ENCODE measurements around the gene SMIM41. TPM values are rescaled to one million over a fixed set of nuclear protein-coding genes. Genes with fewer than 3 reads are reported as not detected.

SMIM41 gene
- polyA plus RNA-seq, 2 of the 4 experiments (the other 2 are of a cell fraction) = not detected

DNA sequence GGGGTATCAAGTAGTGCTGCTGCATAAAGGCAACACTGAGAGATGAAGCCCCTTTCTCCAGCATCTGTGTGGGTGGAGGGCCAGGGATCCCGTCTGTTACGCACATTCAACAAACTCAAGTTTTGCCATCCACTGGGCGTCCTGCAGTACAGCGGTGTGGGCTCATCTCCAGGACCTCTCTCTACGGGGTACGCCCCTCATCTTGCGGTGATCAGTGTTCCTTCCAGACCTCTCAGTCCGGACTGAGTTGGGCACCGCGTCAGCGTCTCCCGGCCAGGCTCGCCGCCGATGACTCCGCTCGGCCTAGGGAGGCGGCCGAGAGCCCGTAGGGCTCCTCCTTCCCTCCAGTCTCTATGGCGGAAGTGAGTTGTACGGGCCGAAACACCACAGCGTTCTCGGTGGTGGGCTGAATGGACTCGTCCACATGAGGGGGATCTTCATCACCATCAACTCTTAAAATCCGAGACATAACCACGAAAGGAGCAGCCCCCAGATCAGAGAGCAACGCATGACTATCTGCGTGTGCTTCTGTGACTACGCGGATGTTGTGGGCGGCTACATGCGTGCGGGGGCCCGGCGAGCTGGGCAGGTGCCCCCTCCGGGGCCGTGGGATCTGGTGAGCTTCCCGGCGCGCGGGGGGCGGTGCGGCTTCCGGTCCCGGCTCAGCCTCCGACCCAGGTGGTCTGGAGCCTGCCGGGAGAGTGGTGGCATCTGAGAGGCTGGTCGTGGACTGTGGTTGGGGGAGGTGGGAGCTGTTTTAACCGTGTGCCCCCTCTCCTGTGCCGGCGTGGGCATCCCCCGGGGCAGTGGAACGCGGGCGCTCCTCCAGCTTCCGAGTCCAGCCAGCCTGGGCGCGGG lies 9.9 kb upstream of the SMIM41 start, which contains the start of gene ATG101:
TSS of gene ATG101 (plus strand) at position 652 of the 858 bp plus-strand sequence. CDS start 3,673 bp downstream, outside the sequence.
- peaks cover 16% of the 10 kb centered on the region for H3K4me1 ChIP-seq
- 2% methylated on average over 30 of the region's 60 CpGs for WGBS (ENCODE audit: missing lambda C conversion rate)
- no peaks in the 10 kb centered on the region for H3K9me3 ChIP-seq
- FAIRE-seq (no peak), ATAC-seq (peak; percentile 93 to 95), DNase-seq (ENCODE audit: low read depth in 1 of 2, low spot score in 1 of 2) (peak; percentile 98)
- TF ChIP-seq, protein P1, sequence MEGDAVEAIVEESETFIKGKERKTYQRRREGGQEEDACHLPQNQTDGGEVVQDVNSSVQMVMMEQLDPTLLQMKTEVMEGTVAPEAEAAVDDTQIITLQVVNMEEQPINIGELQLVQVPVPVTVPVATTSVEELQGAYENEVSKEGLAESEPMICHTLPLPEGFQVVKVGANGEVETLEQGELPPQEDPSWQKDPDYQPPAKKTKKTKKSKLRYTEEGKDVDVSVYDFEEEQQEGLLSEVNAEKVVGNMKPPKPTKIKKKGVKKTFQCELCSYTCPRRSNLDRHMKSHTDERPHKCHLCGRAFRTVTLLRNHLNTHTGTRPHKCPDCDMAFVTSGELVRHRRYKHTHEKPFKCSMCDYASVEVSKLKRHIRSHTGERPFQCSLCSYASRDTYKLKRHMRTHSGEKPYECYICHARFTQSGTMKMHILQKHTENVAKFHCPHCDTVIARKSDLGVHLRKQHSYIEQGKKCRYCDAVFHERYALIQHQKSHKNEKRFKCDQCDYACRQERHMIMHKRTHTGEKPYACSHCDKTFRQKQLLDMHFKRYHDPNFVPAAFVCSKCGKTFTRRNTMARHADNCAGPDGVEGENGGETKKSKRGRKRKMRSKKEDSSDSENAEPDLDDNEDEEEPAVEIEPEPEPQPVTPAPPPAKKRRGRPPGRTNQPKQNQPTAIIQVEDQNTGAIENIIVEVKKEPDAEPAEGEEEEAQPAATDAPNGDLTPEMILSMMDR (IDR thresholded peaks at IDR 0.05) = peak; percentile 54
- TF ChIP-seq CHD2 (IDR thresholded peaks at IDR 0.05; ENCODE audit: low read length, partially characterized antibody) (no peak), MAZ (IDR thresholded peaks at IDR 0.05; ENCODE audit: borderline replicate concordance, low read depth, low read length) (no peak), PHF8 (IDR thresholded peaks at IDR 0.05; ENCODE audit: borderline replicate concordance, low read depth) (peak; percentile 91), GATA3 (IDR thresholded peaks at IDR 0.05; ENCODE audit: borderline replicate concordance) (peak; percentile 96), EHF (CRISPR knock-in tag; IDR thresholded peaks at IDR 0.05) (0 out of 2 replicates have a peak, but pooled peaks have one; percentile 23), RFX5 (IDR thresholded peaks at IDR 0.05) (peak; percentile 30; the same call in 1 of the 2 replicates), POLR2A (IDR thresholded peaks at IDR 0.05; ENCODE audit: low read length) (peak; percentile 92), SMC3 (IDR thresholded peaks at IDR 0.05) (peak; percentile 33; the same call in 2 of the 3 replicates), RAD21 (conservative IDR thresholded peaks at IDR 0.05 in 1 of 2, IDR thresholded peaks at IDR 0.05 in 1 of 2) (peak in 1 of 2 experiments; percentile 20; a peak in 3 of 5 replicates), BHLHE40 (IDR thresholded peaks at IDR 0.05; ENCODE audit: low read depth, low read length) (peak; percentile 91), JUN (IDR thresholded peaks at IDR 0.05) (peak; percentile 83 to 91), ESRRA (IDR thresholded peaks at IDR 0.05; ENCODE audit: borderline replicate concordance, low read length) (no peak), FOSL2 (IDR thresholded peaks at IDR 0.05) (no peak), FOSL2 (CRISPR knock-in tag; IDR thresholded peaks at IDR 0.05) (peak; percentile 70), MYC (IDR thresholded peaks at IDR 0.05; ENCODE audit: borderline replicate concordance, low read length) (peak; percentile 42; the same call in 1 of the 2 replicates)
- TF ChIP-seq, protein P2, sequence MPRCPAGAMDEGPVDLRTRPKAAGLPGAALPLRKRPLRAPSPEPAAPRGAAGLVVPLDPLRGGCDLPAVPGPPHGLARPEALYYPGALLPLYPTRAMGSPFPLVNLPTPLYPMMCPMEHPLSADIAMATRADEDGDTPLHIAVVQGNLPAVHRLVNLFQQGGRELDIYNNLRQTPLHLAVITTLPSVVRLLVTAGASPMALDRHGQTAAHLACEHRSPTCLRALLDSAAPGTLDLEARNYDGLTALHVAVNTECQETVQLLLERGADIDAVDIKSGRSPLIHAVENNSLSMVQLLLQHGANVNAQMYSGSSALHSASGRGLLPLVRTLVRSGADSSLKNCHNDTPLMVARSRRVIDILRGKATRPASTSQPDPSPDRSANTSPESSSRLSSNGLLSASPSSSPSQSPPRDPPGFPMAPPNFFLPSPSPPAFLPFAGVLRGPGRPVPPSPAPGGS (IDR thresholded peaks at IDR 0.05) = peak; percentile 62; the same call in 2 of the 3 replicates
- TF ChIP-seq, protein P3, sequence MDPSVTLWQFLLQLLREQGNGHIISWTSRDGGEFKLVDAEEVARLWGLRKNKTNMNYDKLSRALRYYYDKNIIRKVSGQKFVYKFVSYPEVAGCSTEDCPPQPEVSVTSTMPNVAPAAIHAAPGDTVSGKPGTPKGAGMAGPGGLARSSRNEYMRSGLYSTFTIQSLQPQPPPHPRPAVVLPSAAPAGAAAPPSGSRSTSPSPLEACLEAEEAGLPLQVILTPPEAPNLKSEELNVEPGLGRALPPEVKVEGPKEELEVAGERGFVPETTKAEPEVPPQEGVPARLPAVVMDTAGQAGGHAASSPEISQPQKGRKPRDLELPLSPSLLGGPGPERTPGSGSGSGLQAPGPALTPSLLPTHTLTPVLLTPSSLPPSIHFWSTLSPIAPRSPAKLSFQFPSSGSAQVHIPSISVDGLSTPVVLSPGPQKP (IDR thresholded peaks at IDR 0.05; ENCODE audit: low read depth, low read length) = peak; percentile 59; the same call in 1 of the 2 replicates
- TF ChIP-seq, protein P4, sequence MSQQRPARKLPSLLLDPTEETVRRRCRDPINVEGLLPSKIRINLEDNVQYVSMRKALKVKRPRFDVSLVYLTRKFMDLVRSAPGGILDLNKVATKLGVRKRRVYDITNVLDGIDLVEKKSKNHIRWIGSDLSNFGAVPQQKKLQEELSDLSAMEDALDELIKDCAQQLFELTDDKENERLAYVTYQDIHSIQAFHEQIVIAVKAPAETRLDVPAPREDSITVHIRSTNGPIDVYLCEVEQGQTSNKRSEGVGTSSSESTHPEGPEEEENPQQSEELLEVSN (IDR thresholded peaks at IDR 0.05; ENCODE audit: borderline replicate concordance, low read depth) = no peak
- TF ChIP-seq, protein P5, sequence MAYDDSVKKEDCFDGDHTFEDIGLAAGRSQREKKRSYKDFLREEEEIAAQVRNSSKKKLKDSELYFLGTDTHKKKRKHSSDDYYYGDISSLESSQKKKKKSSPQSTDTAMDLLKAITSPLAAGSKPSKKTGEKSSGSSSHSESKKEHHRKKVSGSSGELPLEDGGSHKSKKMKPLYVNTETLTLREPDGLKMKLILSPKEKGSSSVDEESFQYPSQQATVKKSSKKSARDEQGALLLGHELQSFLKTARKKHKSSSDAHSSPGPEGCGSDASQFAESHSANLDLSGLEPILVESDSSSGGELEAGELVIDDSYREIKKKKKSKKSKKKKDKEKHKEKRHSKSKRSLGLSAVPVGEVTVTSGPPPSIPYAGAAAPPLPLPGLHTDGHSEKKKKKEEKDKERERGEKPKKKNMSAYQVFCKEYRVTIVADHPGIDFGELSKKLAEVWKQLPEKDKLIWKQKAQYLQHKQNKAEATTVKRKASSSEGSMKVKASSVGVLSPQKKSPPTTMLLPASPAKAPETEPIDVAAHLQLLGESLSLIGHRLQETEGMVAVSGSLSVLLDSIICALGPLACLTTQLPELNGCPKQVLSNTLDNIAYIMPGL (CRISPR knock-in tag; IDR thresholded peaks at IDR 0.05; ENCODE audit: borderline replicate concordance) = peak; percentile 31; the same call in 1 of the 2 replicates
- TF ChIP-seq, protein P6, sequence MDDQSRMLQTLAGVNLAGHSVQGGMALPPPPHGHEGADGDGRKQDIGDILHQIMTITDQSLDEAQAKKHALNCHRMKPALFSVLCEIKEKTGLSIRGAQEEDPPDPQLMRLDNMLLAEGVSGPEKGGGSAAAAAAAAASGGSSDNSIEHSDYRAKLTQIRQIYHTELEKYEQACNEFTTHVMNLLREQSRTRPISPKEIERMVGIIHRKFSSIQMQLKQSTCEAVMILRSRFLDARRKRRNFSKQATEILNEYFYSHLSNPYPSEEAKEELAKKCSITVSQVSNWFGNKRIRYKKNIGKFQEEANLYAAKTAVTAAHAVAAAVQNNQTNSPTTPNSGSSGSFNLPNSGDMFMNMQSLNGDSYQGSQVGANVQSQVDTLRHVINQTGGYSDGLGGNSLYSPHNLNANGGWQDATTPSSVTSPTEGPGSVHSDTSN (IDR thresholded peaks at IDR 0.05) = peak; percentile 19; the same call in 1 of the 2 replicates
- TF ChIP-seq, protein P7, sequence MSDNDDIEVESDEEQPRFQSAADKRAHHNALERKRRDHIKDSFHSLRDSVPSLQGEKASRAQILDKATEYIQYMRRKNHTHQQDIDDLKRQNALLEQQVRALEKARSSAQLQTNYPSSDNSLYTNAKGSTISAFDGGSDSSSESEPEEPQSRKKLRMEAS (IDR thresholded peaks at IDR 0.05) = peak; percentile 91
- peak within 1 kb of the TSS; percentile 96 for H3K4me2 ChIP-seq
- POLR2A ChIA-PET = interaction anchor here (0.6 to 2.8 kb wide), 16 partner anchors 9 to 810 kb away, joined by 3 to 26 read pairs (median 4); partner anchors contain the start of gene NR4A1
- H3K4me3 ChIP-seq = peak within 1 kb of the TSS; percentile 100
- CTCF ChIA-PET = interaction anchor here (0.6 to 42.5 kb wide), 19 partner anchors 10 to 969 kb away, joined by 3 to 1730 read pairs (median 6); partner anchors contain the start of genes NR4A1 and SMIM41
- peak within 1 kb of the TSS; percentile 98 to 100 for H3K27ac ChIP-seq
